Muscle layer of duodenum (tissue), 2 donors: ENCODE data around the gene PSD2.

Experiments used
- H3K27ac ChIP-seq: one replicate; pipeline ENCODE4 v1.7.0; 2013; ENCODE audit warnings: mild to moderate bottlenecking, low read length
- H3K27me3 ChIP-seq: one replicate; pipeline ENCODE4 v1.7.0; 2013; ENCODE audit warnings: low read depth, mild to moderate bottlenecking, control low read depth, low read length
- H3K36me3 ChIP-seq, 2 donors: one replicate each; pipeline ENCODE4 v1.7.0; 2013; ENCODE audit warnings: low read length in 2 of 2, control low read depth in 1 of 2, mild to moderate bottlenecking in 1 of 2; ENCODE audit not compliant: insufficient read depth in 2 of 2, control insufficient read depth in 1 of 2
- H3K4me1 ChIP-seq, 2 donors: one replicate each; pipeline ENCODE4 v1.7.0; 2013; ENCODE audit warnings: low read length in 2 of 2, mild to moderate bottlenecking in 2 of 2, control low read depth in 1 of 2, moderate library complexity in 1 of 2; ENCODE audit not compliant: insufficient read depth in 2 of 2, control insufficient read depth in 1 of 2
- H3K4me3 ChIP-seq, 2 donors: one replicate each; pipeline ENCODE4 v1.7.0; 2013; ENCODE audit warnings: low read length in 2 of 2, low read depth in 1 of 2, mild to moderate bottlenecking in 1 of 2
- H3K9me3 ChIP-seq, 2 donors: one replicate each; pipeline ENCODE4 v1.7.0; 2013; ENCODE audit warnings: low read length in 2 of 2, control low read depth in 1 of 2, mild to moderate bottlenecking in 1 of 2; ENCODE audit not compliant: control insufficient read depth in 1 of 2
- donor health status: healthy.

Gene PSD2

GRCh38 chr5:139855451-139855850 is 59.8 kb downstream of the PSD2 start:
- Histone ChIP-seq H3K27me3 (no peaks in the 10 kb centered on the region), H3K4me1 (no peaks in the 10 kb centered on the region)

GRCh38 chr5:139855946-139856540 is 60.4 kb downstream of the PSD2 start:
- no peak overlapping the region for H3K4me3 ChIP-seq
- H3K36me3 ChIP-seq, result peaks cover 0 to 6% of the 10 kb centered on the region in 2 donors
- H3K4me1 ChIP-seq, result no peaks in the 10 kb centered on the region
- H3K27ac ChIP-seq, result no peak overlapping the region
- no peaks in the 10 kb centered on the region for H3K27me3 ChIP-seq
- H3K9me3 ChIP-seq, result no peaks in the 10 kb centered on the region

More at GRCh38 chr5:139855451-139855850, 59.8 kb downstream of the PSD2 start:
- H3K9me3 ChIP-seq, result no peaks in the 10 kb centered on the region
- H3K27ac ChIP-seq, result no peak overlapping the region
- peaks cover 0 to 6% of the 10 kb centered on the region in 2 donors for H3K36me3 ChIP-seq
- H3K4me3 ChIP-seq, result no peak overlapping the region

- peaks cover 0 to under 1% of the 10 kb centered on the region in 2 donors for H3K36me3 ChIP-seq
- H3K27me3 ChIP-seq, result no peaks in the 10 kb centered on the region
- H3K27ac ChIP-seq, result no peak overlapping the region
- no peak overlapping the region for H3K4me3 ChIP-seq
- H3K4me1 ChIP-seq, result no peaks in the 10 kb centered on the region
- no peaks in the 10 kb centered on the region for H3K9me3 ChIP-seq
Observed at GRCh38 chr5:139856714-139857113, 61.1 kb downstream of the PSD2 start.

GRCh38 chr5:139859013-139859412 is 63.4 kb downstream of the PSD2 start:
- Histone ChIP-seq H3K9me3 (no peaks in the 10 kb centered on the region), H3K27ac (no peak overlapping the region), H3K27me3 (no peaks in the 10 kb centered on the region), H3K36me3 (no peaks in the 10 kb centered on the region), H3K4me3 (no peak overlapping the region), H3K4me1 (peaks cover 10 to 21% of the 10 kb centered on the region in 2 donors)

GRCh38 chr5:139861021-139861888 is 65.6 kb downstream of the PSD2 start:
- H3K4me1 ChIP-seq, result peaks cover 10 to 21% of the 10 kb centered on the region in 2 donors
- no peaks in the 10 kb centered on the region for H3K9me3 ChIP-seq
- H3K27ac ChIP-seq, result no peak overlapping the region
- no peaks in the 10 kb centered on the region for H3K36me3 ChIP-seq
- no peaks in the 10 kb centered on the region for H3K27me3 ChIP-seq
- H3K4me3 ChIP-seq, result no peak overlapping the region

- Histone ChIP-seq H3K36me3 (no peaks in the 10 kb centered on the region), H3K27ac (no peak overlapping the region), H3K9me3 (no peaks in the 10 kb centered on the region), H3K27me3 (no peaks in the 10 kb centered on the region), H3K4me1 (peaks cover 10 to 21% of the 10 kb centered on the region in 2 donors), H3K4me3 (no peak overlapping the region)
Observed at GRCh38 chr5:139861889-139862207, 66.2 kb downstream of the PSD2 start.

GRCh38 chr5:139862313-139862712 is 66.7 kb downstream of the PSD2 start:
- H3K27ac ChIP-seq, result no peak overlapping the region
- H3K4me3 ChIP-seq, result no peak overlapping the region
- H3K9me3 ChIP-seq, result no peaks in the 10 kb centered on the region
- H3K27me3 ChIP-seq, result no peaks in the 10 kb centered on the region
- no peaks in the 10 kb centered on the region for H3K36me3 ChIP-seq
- H3K4me1 ChIP-seq, result peaks cover 10 to 21% of the 10 kb centered on the region in 2 donors

GRCh38 chr5:139862803-139863202 is 67.2 kb downstream of the PSD2 start:
- Histone ChIP-seq H3K27ac (no peak overlapping the region), H3K36me3 (no peaks in the 10 kb centered on the region), H3K4me1 (peaks cover 10 to 21% of the 10 kb centered on the region in 2 donors), H3K9me3 (no peaks in the 10 kb centered on the region), H3K27me3 (no peaks in the 10 kb centered on the region), H3K4me3 (no peak overlapping the region)

GRCh38 chr5:139863361-139863760 is 67.8 kb downstream of the PSD2 start:
- Histone ChIP-seq H3K36me3 (no peaks in the 10 kb centered on the region), H3K9me3 (no peaks in the 10 kb centered on the region), H3K27ac (no peak overlapping the region), H3K27me3 (no peaks in the 10 kb centered on the region), H3K4me1 (peaks cover 10 to 21% of the 10 kb centered on the region in 2 donors), H3K4me3 (no peak overlapping the region)

- Histone ChIP-seq H3K9me3 (no peaks in the 10 kb centered on the region), H3K27me3 (no peaks in the 10 kb centered on the region), H3K27ac (no peak overlapping the region), H3K4me3 (no peak overlapping the region), H3K36me3 (no peaks in the 10 kb centered on the region), H3K4me1 (peaks cover 10 to 21% of the 10 kb centered on the region in 2 donors)
Observed at GRCh38 chr5:139863855-139864558, 68.4 kb downstream of the PSD2 start.

- Histone ChIP-seq H3K4me3 (no peak overlapping the region), H3K27me3 (no peaks in the 10 kb centered on the region), H3K27ac (no peak overlapping the region), H3K4me1 (peaks cover 10 to 21% of the 10 kb centered on the region in 2 donors), H3K36me3 (no peaks in the 10 kb centered on the region), H3K9me3 (no peaks in the 10 kb centered on the region)
Observed at GRCh38 chr5:139864716-139865483, 69.3 kb downstream of the PSD2 start.
